Measurements from ENCODE around the gene TTC24.

DNA sequence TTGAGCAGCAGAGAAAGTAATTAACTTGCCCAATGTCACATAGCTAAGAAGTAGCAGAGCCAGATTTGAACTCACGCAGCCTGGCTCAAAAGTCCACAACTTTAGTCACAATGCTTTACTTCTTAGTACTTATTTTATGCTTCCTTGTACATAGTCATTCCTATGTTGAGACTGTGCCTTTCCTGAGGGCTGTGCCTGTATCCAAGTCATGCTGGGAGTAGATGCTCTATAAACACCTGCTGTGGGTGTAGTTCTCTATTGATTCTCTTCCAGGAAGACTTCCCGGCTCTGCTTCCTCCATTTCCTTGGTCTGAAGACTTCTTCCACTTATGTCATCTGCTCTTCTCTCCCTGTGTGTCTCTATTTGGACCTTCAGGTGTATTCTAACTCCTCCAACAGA lies 23.8 kb upstream of the TTC24 start:
- TF ChIP-seq SP1 (IDR thresholded peaks at IDR 0.05) (no peak), BHLHE40 (IDR thresholded peaks at IDR 0.05; ENCODE audit: borderline replicate concordance) (no peak), SUZ12 (IDR thresholded peaks at IDR 0.05) (no peak), FOXM1 (IDR thresholded peaks at IDR 0.05; ENCODE audit: borderline replicate concordance) (no peak), HDGF (IDR thresholded peaks at IDR 0.05; ENCODE audit: borderline replicate concordance) (no peak), ZNF384 (IDR thresholded peaks at IDR 0.05) (no peak), ELF4 (IDR thresholded peaks at IDR 0.05) (no peak)
- TF ChIP-seq, protein P1, sequence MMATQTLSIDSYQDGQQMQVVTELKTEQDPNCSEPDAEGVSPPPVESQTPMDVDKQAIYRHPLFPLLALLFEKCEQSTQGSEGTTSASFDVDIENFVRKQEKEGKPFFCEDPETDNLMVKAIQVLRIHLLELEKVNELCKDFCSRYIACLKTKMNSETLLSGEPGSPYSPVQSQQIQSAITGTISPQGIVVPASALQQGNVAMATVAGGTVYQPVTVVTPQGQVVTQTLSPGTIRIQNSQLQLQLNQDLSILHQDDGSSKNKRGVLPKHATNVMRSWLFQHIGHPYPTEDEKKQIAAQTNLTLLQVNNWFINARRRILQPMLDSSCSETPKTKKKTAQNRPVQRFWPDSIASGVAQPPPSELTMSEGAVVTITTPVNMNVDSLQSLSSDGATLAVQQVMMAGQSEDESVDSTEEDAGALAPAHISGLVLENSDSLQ (IDR thresholded peaks at IDR 0.05): no peak

All from HEK293T (cell line).